IPS DF 4.7 (cell line): Measurements from ENCODE around the gene NPC1.
"Not testable (repeated sequence)": the region's sequence is repeated elsewhere in the genome, so short reads cannot be mapped to it uniquely, and the experiment has no call there.

Experiments
- DNase-seq: peaks from one replicate; pipeline ENCODE4 v3.0.0-alpha.2; 2013; ENCODE audit warnings: low spot score; ENCODE audit errors: extremely low read depth

Gene NPC1

GRCh38 chr18:23489586-23489985 is 96.7 kb downstream of the NPC1 start:
- not testable (repeated sequence) for DNase-seq

- no peak for DNase-seq
Measured at GRCh38 chr18:23487738-23488570, 98.4 kb downstream of the NPC1 start.

GRCh38 chr18:23485386-23485785 is 100.9 kb downstream of the NPC1 start:
- DNase-seq = no peak

GRCh38 chr18:23484561-23485182 is 101.6 kb downstream of the NPC1 start:
- no peak for DNase-seq
